IgD-negative memory B cell (primary cell): ENCODE results near the gene MBD5. TPM values are rescaled to one million over a fixed set of nuclear protein-coding genes. Genes with fewer than 3 reads are reported as not detected.

Experiments used
- H3K27ac Mint-ChIP-seq, 3 donors: one replicate each; pipeline ENCODE4 v1.8.0; 2020 to 2022; ENCODE audit warnings: mild to moderate bottlenecking in 3 of 3, mixed read lengths in 3 of 3, moderate library complexity in 1 of 3
- H3K27me3 Mint-ChIP-seq: one replicate; pipeline ENCODE4 v1.8.0; 2021; ENCODE audit warnings: mixed read lengths
- H3K36me3 Mint-ChIP-seq: one replicate; pipeline ENCODE4 v1.8.0; 2020; ENCODE audit warnings: mild to moderate bottlenecking, mixed read lengths
- H3K4me1 Mint-ChIP-seq, 3 donors: one replicate each; pipeline ENCODE4 v1.8.0; 2020 to 2022; ENCODE audit warnings: mixed read lengths in 3 of 3, mild to moderate bottlenecking in 1 of 3
- H3K4me3 Mint-ChIP-seq, 4 donors: one replicate each; pipeline ENCODE4 v1.8.0; 2020 to 2022; ENCODE audit warnings: mild to moderate bottlenecking in 4 of 4, mixed read lengths in 4 of 4, moderate library complexity in 3 of 4
- H3K9me3 Mint-ChIP-seq, 3 donors: one replicate each; pipeline ENCODE4 v1.8.0; 2020 to 2021; ENCODE audit warnings: mixed read lengths in 3 of 3, mild to moderate bottlenecking in 1 of 3
- polyA plus RNA-seq: library from polyadenylated mRNA; unstranded; fragments of 300-500 nt; fragmentation: Illumina TruSeq; gene quantifications from one replicate; pipeline ENCODE4 v1.2.3, GENCODE V29; 2021

Gene MBD5
- polyA plus RNA-seq, 1 donor from 2014 or later = 6.8 TPM

GRCh38 chr2:148301362-148301761 lies 280.5 kb downstream of the MBD5 start:
- Mint-ChIP-seq H3K9me3 (peaks cover 0 to 1% (median 0%) of the 10 kb centered on the region in 3 donors), H3K27me3 (no peaks in the 10 kb centered on the region), H3K27ac (no peak overlapping the region), H3K4me1 (peaks cover 0 to 1% (median 0%) of the 10 kb centered on the region in 3 donors), H3K4me3 (no peak overlapping the region), H3K36me3 (peaks cover 8% of the 10 kb centered on the region)

DNA sequence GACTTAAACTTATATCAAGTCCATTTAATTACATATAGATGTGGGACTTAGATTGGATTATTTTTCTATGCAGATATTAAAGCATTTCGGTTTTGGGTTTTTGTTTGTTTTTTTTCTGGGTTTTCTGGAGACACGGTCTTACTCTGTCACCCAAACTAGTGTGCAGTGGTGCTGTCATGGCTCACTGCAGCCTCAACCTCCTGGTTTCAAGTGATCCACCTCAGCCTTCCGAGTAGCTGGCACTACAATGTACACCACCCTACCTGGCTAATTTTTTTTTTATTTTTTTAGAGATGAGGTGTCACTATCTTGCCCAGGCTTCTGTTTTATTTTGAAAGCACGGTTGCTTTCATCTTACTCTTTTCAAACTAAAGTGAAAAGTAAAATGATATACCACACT lies 281.6 kb downstream of the MBD5 start:
- H3K27ac Mint-ChIP-seq = no peak overlapping the region
- H3K4me1 Mint-ChIP-seq = peaks cover 0 to 1% (median 0%) of the 10 kb centered on the region in 3 donors
- peaks cover 8% of the 10 kb centered on the region for H3K36me3 Mint-ChIP-seq
- no peak overlapping the region for H3K4me3 Mint-ChIP-seq
- no peaks in the 10 kb centered on the region for H3K27me3 Mint-ChIP-seq
- H3K9me3 Mint-ChIP-seq = peaks cover 0 to 1% (median 0%) of the 10 kb centered on the region in 3 donors

DNA sequence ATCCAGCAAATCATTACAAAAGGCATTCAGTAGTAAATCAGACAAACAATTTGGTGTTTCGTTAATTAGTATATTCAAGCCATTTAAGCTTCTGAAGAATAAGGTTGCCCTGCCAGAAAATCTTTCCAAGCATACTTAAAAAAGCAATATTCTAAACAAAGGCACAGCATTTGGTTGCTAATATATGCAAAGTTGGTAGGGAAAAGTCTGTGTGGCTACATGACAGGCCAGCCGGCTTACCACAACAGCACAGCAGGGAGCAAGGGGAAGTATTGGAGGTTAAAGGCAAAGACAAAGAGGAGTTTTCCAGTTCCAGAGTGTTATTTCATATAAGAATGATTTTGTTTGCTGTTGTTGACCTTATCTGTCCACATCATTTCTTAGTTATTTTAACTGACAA lies 282.3 kb downstream of the MBD5 start:
- H3K4me1 Mint-ChIP-seq = peaks cover 0 to 1% (median 0%) of the 10 kb centered on the region in 3 donors
- H3K9me3 Mint-ChIP-seq = peaks cover 0 to 1% (median 0%) of the 10 kb centered on the region in 3 donors
- H3K27ac Mint-ChIP-seq = no peak overlapping the region

DNA sequence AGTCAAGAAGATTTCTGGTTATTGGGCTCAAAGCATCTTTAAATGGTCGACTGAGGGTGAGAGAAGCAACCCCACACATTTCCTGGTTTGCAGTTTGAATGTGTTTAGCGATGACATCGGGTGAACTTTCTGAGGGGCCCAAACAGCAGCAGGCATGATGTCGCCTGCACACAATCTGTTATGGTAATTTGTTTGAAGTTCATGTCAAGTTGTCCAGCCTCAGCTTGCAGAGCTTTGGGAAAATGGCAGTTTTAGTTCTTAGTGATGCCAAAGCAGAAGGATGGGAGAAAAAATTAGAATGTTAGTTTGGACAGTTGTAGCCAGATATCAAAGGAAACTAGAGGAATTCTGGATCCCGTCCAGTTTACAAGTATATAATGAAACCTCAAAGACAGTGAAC lies 284.6 kb downstream of the MBD5 start:
- Mint-ChIP-seq H3K27me3 (no peaks in the 10 kb centered on the region), H3K4me1 (peaks cover 0 to 4% (median 0%) of the 10 kb centered on the region in 3 donors), H3K9me3 (no peaks in the 10 kb centered on the region), H3K36me3 (peaks cover 8% of the 10 kb centered on the region), H3K4me3 (no peak overlapping the region), H3K27ac (no peak overlapping the region)

More for the DNA sequence above, 282.3 kb downstream of the MBD5 start:
- Mint-ChIP-seq H3K36me3 (peaks cover 12% of the 10 kb centered on the region), H3K4me3 (no peak overlapping the region), H3K27me3 (no peaks in the 10 kb centered on the region)

GRCh38 chr2:148306027-148306426 lies 285.1 kb downstream of the MBD5 start:
- H3K4me3 Mint-ChIP-seq = no peak overlapping the region
- no peaks in the 10 kb centered on the region for H3K27me3 Mint-ChIP-seq
- no peaks in the 10 kb centered on the region for H3K9me3 Mint-ChIP-seq
- peaks cover 8% of the 10 kb centered on the region for H3K36me3 Mint-ChIP-seq
- H3K4me1 Mint-ChIP-seq = peaks cover 0 to 4% (median 0%) of the 10 kb centered on the region in 3 donors
- no peak overlapping the region for H3K27ac Mint-ChIP-seq

- Mint-ChIP-seq H3K27ac (no peak overlapping the region), H3K27me3 (no peaks in the 10 kb centered on the region), H3K9me3 (peaks cover 0 to 3% (median 1%) of the 10 kb centered on the region in 3 donors), H3K4me1 (peaks cover 0 to 3% (median 3%) of the 10 kb centered on the region in 3 donors), H3K4me3 (no peak overlapping the region), H3K36me3 (peaks cover 8% of the 10 kb centered on the region)
Observed at GRCh38 chr2:148317598-148317997, 296.7 kb downstream of the MBD5 start.

- Mint-ChIP-seq H3K27ac (no peak overlapping the region), H3K9me3 (peaks cover 1 to 10% (median 8%) of the 10 kb centered on the region in 3 donors), H3K27me3 (no peaks in the 10 kb centered on the region), H3K4me3 (no peak overlapping the region), H3K36me3 (peaks cover 26% of the 10 kb centered on the region), H3K4me1 (peaks cover 0 to 4% (median 0%) of the 10 kb centered on the region in 3 donors)
Observed at GRCh38 chr2:148338541-148338940, 317.6 kb downstream of the MBD5 start.

GRCh38 chr2:148342086-148342485 lies 321.2 kb downstream of the MBD5 start:
- H3K27me3 Mint-ChIP-seq = no peaks in the 10 kb centered on the region
- H3K4me1 Mint-ChIP-seq = peaks cover 5 to 8% (median 5%) of the 10 kb centered on the region in 3 donors
- no peak overlapping the region for H3K27ac Mint-ChIP-seq
- peaks cover 24% of the 10 kb centered on the region for H3K36me3 Mint-ChIP-seq
- H3K4me3 Mint-ChIP-seq = no peak overlapping the region
- H3K9me3 Mint-ChIP-seq = peaks cover 6 to 15% (median 9%) of the 10 kb centered on the region in 3 donors

- H3K9me3 Mint-ChIP-seq = peaks cover 2 to 7% (median 4%) of the 10 kb centered on the region in 3 donors
- H3K27ac Mint-ChIP-seq = no peak overlapping the region
- peaks cover 1% of the 10 kb centered on the region for H3K36me3 Mint-ChIP-seq
- peaks cover 3 to 8% (median 5%) of the 10 kb centered on the region in 3 donors for H3K4me1 Mint-ChIP-seq
- H3K4me3 Mint-ChIP-seq = no peak overlapping the region
- no peaks in the 10 kb centered on the region for H3K27me3 Mint-ChIP-seq
Observed at GRCh38 chr2:148350199-148350598, 329.3 kb downstream of the MBD5 start.

DNA sequence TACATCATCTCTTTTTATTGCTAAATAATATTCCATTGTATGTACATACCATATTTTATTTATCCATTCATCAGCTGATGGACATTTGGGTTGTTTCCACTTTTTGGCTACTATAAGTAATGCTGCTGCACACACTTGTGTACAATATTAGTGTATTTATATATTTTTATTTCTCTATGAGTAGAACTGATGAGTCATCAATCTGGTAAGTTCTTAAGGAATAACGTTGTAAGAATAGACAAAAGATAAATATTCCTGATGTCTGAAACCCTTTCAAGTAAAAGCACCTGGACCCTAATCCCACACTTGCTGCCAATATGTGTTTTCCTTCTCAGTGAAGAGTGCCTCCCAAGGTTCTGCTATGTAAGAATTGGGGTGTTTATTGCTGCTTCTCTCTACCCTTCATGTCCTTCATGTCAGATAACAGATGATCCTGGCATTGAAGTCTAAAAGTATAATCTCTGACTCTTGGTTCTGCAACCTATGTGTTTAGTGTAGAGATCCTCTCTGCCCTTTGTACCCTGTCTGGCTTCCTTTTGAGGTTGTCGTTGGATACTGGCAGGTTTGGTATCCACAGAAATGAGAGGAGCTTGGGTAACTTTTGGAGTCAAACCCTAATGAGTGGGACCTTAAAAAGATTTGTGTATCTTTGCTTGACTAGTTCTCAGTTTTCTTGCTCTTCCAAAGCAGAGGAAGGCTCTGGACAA lies 330.7 kb downstream of the MBD5 start:
- peaks cover 0 to 6% (median 0%) of the 10 kb centered on the region in 3 donors for H3K4me1 Mint-ChIP-seq
- peaks cover 1% of the 10 kb centered on the region for H3K36me3 Mint-ChIP-seq
- H3K27me3 Mint-ChIP-seq = no peaks in the 10 kb centered on the region
- no peak overlapping the region for H3K27ac Mint-ChIP-seq
- no peak overlapping the region for H3K4me3 Mint-ChIP-seq
- peaks cover 4 to 7% (median 6%) of the 10 kb centered on the region in 3 donors for H3K9me3 Mint-ChIP-seq

GRCh38 chr2:148358375-148358774 lies 337.5 kb downstream of the MBD5 start:
- Mint-ChIP-seq H3K4me1 (peaks cover 0 to 3% (median 0%) of the 10 kb centered on the region in 3 donors), H3K9me3 (peaks cover 4 to 6% (median 5%) of the 10 kb centered on the region in 3 donors), H3K27me3 (no peaks in the 10 kb centered on the region), H3K36me3 (no peaks in the 10 kb centered on the region), H3K4me3 (no peak overlapping the region), H3K27ac (no peak overlapping the region)

- no peak overlapping the region for H3K27ac Mint-ChIP-seq
- peaks cover 0 to 2% (median 0%) of the 10 kb centered on the region in 3 donors for H3K4me1 Mint-ChIP-seq
Observed at GRCh38 chr2:148360662-148361061, 339.8 kb downstream of the MBD5 start.

DNA sequence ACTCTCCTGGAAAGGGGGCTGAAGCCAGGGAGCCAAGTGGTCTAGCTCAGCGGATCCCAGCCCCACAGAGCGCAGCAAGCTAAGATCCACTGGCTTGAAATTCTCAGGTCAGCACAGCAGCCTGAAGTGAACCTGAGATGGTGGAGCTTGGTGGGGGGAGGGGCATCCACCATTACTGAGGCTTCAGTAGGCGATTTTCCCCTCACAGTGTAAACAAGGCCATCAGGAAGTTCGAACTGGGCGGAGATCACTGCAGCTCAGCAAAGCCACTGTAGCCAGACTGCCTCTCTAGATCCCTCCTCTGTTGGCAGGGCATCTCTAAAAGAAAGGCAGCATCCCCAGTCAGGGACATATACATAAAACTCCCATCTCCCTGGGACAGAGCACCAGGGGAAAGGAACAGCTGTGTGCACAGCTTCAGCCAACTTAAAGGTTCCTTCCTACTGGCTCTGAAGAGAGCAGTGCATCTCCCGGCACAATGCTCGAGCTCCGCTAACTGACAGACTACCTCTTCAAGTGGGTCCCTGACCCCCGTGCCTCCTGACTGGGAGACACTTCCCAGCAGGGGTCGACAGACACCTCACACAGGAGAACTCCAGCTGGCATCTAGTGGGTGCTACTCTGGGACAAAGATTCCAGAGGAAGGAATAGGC lies 341.4 kb downstream of the MBD5 start:
- Mint-ChIP-seq H3K4me3 (no peak overlapping the region), H3K27ac (no peak overlapping the region), H3K36me3 (peaks cover 7% of the 10 kb centered on the region), H3K9me3 (peaks cover 5 to 10% (median 9%) of the 10 kb centered on the region in 3 donors), H3K4me1 (no peaks in the 10 kb centered on the region), H3K27me3 (no peaks in the 10 kb centered on the region)

More at GRCh38 chr2:148360662-148361061, 339.8 kb downstream of the MBD5 start:
- peaks cover 5 to 10% (median 8%) of the 10 kb centered on the region in 3 donors for H3K9me3 Mint-ChIP-seq
- H3K36me3 Mint-ChIP-seq = peaks cover 7% of the 10 kb centered on the region
- no peak overlapping the region for H3K4me3 Mint-ChIP-seq
- H3K27me3 Mint-ChIP-seq = no peaks in the 10 kb centered on the region

GRCh38 chr2:148375214-148375613 lies 354.3 kb downstream of the MBD5 start:
- H3K36me3 Mint-ChIP-seq = peaks cover 11% of the 10 kb centered on the region
- no peaks in the 10 kb centered on the region for H3K27me3 Mint-ChIP-seq
- no peak overlapping the region for H3K27ac Mint-ChIP-seq

DNA sequence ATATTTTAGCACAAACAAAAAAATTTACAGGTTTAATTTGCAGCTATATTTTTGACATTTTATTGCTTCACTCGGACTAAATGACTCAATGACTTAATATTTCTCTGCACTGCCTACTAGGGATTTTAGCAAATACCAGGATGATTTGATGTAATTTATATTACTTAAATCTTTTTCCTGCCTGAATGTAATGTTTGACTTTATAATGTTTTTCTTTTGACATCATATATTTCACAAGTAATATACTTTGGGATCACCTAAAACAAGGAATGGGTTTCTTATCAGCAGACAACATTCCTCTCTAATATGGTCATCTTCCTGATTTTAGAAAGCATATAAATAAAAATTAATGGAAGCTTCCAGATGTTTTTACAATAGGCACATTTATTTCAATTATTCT lies 370.4 kb downstream of the MBD5 start:
- Mint-ChIP-seq H3K4me1 (peaks cover 0 to 8% (median 4%) of the 10 kb centered on the region in 3 donors), H3K9me3 (no peaks in the 10 kb centered on the region), H3K27ac (no peak overlapping the region), H3K4me3 (no peak overlapping the region), H3K27me3 (no peaks in the 10 kb centered on the region), H3K36me3 (peaks cover 5% of the 10 kb centered on the region)

More at GRCh38 chr2:148375214-148375613, 354.3 kb downstream of the MBD5 start:
- peaks cover 0 to 2% (median 0%) of the 10 kb centered on the region in 3 donors for H3K4me1 Mint-ChIP-seq
- H3K9me3 Mint-ChIP-seq = peaks cover 0 to 2% (median 0%) of the 10 kb centered on the region in 3 donors
- no peak overlapping the region for H3K4me3 Mint-ChIP-seq
